ENCODE results near the gene PRDM8. TPM values are rescaled to one million over a fixed set of nuclear protein-coding genes. Genes with fewer than 3 reads are reported as not detected.

PRDM8 gene
- total RNA-seq, 3 donors from 2014 or later, result 0.41 to 10.1 (median 2.9) TPM

GRCh38 chr4:80192937-80193336 is 4.4 kb upstream of the PRDM8 start:
- no peaks in the 10 kb centered on the region for H3K9me3 ChIP-seq
- H3K36me3 ChIP-seq (ENCODE audit: low read depth), result no peaks in the 10 kb centered on the region
- intact Hi-C loops (cut with DNase I, micrococcal nuclease), result no loop called here
- H3K4me1 ChIP-seq (ENCODE audit: low read depth), result peaks cover 10% of the 10 kb centered on the region
- H3K4me3 ChIP-seq, result no peak overlapping the region
- ATAC-seq, result no peak
- TF ChIP-seq CTCF (IDR thresholded peaks at IDR 0.05), result no peak
- DNase-seq, result no peak

- H3K4me1 ChIP-seq (ENCODE audit: low read depth), result peaks cover 10% of the 10 kb centered on the region
- no peak for DNase-seq
- intact Hi-C loops (cut with DNase I, micrococcal nuclease), result no loop called here
- H3K9me3 ChIP-seq, result no peaks in the 10 kb centered on the region
- no peak overlapping the region for H3K4me3 ChIP-seq
- TF ChIP-seq CTCF (IDR thresholded peaks at IDR 0.05), result no peak
- H3K36me3 ChIP-seq (ENCODE audit: low read depth), result no peaks in the 10 kb centered on the region
- ATAC-seq, result no peak
These were observed 1.7 kb upstream of the PRDM8 start for GRCh38 chr4:80195441-80196140.

- intact Hi-C loops (cut with DNase I, micrococcal nuclease), result no loop called here
- no peak for TF ChIP-seq CTCF (IDR thresholded peaks at IDR 0.05)
- ATAC-seq (peak; percentile 26), DNase-seq (no peak)
- no peaks in the 10 kb centered on the region for H3K9me3 ChIP-seq
- no peaks in the 10 kb centered on the region for H3K36me3 ChIP-seq (ENCODE audit: low read depth)
- H3K4me1 ChIP-seq (ENCODE audit: low read depth), result peaks cover 10% of the 10 kb centered on the region
- H3K4me3 ChIP-seq, result no peak overlapping the region
These were observed 913 bp upstream of the PRDM8 start for GRCh38 chr4:80196259-80196921.

- intact Hi-C loops (cut with DNase I, micrococcal nuclease), result no loop called here
- DNase-seq (no peak), ATAC-seq (no peak)
- H3K4me1 ChIP-seq (ENCODE audit: low read depth), result peaks cover 12% of the 10 kb centered on the region
- no peaks in the 10 kb centered on the region for H3K9me3 ChIP-seq
- H3K36me3 ChIP-seq (ENCODE audit: low read depth), result no peaks in the 10 kb centered on the region
- TF ChIP-seq CTCF (IDR thresholded peaks at IDR 0.05), result no peak
- H3K4me3 ChIP-seq, result no peak overlapping the region
These were observed 518 bp downstream of the PRDM8 start for GRCh38 chr4:80197601-80198440.

GRCh38 chr4:80198441-80198837 is 1.1 kb downstream of the PRDM8 start:
- no peak for TF ChIP-seq CTCF (IDR thresholded peaks at IDR 0.05)
- ATAC-seq (no peak), DNase-seq (no peak)
- no peak overlapping the region for H3K4me3 ChIP-seq
- no peaks in the 10 kb centered on the region for H3K36me3 ChIP-seq (ENCODE audit: low read depth)
- peaks cover 16% of the 10 kb centered on the region for H3K4me1 ChIP-seq (ENCODE audit: low read depth)
- intact Hi-C loops (cut with DNase I, micrococcal nuclease), result no loop called here
- no peaks in the 10 kb centered on the region for H3K9me3 ChIP-seq
